Measurements from ENCODE around the gene ST13. TPM values are rescaled to one million over a fixed set of nuclear protein-coding genes. Genes with fewer than 3 reads are reported as not detected.
A peak's percentile ranks its signal among the peaks of the same experiment; 100 is the strongest.

The ST13 gene
- total and polyA plus RNA-seq, 2 of the 4 experiments (the other 2 are of a cell fraction), result 115 to 235 TPM

DNA sequence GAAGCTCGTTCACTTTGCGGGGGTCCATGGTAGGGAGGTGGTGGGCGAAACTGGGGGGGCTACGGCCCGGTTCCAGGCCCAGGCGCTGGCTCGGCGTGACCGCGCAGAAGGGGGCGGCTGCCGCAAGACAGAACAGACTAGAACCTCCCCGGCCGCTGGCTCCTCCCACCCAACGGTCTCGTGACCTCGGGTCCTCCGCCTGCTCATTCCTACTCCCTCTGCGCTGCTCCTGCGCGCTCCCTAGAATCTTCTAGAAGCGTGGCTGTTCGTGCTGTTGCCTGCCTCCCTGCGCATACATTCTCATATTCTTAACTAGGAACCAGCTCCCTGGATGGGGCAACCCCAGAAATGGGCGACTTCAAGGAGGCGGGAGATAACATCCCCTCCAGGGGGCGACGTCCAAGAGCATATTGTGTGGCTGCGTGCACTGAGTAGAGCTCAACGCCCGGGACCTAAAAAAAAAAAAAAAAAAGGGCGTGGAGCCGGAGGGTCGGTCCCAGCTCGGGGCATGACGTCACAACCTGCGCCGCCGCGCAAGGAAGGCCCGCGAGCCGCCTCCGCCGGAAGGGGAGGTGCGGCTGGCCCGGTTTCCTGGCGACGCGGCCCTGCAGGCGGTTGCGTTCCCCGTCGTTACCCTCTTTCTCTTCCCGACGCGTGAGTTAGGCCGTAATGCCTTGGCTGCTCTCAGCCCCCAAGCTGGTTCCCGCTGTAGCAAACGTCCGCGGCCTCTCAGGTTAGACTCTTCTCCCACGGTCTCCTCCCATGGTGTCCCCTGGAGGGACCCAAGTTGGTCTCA lies at the start of gene ST13, which contains the start of gene XPNPEP3 (continued):
- TF ChIP-seq, protein P1, sequence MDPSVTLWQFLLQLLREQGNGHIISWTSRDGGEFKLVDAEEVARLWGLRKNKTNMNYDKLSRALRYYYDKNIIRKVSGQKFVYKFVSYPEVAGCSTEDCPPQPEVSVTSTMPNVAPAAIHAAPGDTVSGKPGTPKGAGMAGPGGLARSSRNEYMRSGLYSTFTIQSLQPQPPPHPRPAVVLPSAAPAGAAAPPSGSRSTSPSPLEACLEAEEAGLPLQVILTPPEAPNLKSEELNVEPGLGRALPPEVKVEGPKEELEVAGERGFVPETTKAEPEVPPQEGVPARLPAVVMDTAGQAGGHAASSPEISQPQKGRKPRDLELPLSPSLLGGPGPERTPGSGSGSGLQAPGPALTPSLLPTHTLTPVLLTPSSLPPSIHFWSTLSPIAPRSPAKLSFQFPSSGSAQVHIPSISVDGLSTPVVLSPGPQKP (IDR thresholded peaks at IDR 0.05; ENCODE audit: borderline replicate concordance, low read depth, low read length), result no peak
- TF ChIP-seq RCOR1 (IDR thresholded peaks at IDR 0.05; ENCODE audit: insufficient replicate concordance, low read length), result no peak
- TF ChIP-seq MAZ (IDR thresholded peaks at IDR 0.05; ENCODE audit: borderline replicate concordance, low read depth, low read length), result peak; percentile 36; the same call in 1 of the 2 replicates

DNA sequence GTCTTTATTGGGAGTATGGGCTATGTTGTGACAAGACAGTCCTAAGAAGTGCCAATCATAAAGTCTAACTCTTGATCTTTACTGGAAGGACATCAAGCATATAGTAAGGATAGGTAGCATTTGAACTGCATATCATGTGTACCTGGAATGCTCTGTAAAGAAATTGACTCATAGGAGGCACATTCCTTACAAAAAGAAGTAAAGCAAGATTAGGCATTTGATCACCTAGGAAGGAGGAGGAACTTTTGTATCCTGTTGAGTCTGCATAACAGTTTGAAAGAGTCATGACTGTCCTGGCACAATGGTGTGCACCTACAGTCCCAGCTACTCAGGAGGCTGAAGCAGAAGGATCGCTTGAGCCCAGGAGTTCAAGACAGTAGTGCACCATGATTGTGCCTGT lies 47.7 kb upstream of the ST13 start:
- no peak overlapping the region for H4K5ac ChIP-seq (ENCODE audit: low read depth, low read length)
- no peak overlapping the region for H3K18ac ChIP-seq (ENCODE audit: low read depth, low read length)
- H3K56ac ChIP-seq (ENCODE audit: extremely low read depth, insufficient read depth, low read length), result no peak overlapping the region
- H4K8ac ChIP-seq (ENCODE audit: low read depth in 2 of 2, low read length in 2 of 2), result no peak overlapping the region
- no peak overlapping the region for H2BK20ac ChIP-seq (ENCODE audit: low read depth, low read length)
- H4K91ac ChIP-seq (ENCODE audit: insufficient read depth, low read depth, low read length), result no peak overlapping the region
- H3K27me3 ChIP-seq (ENCODE audit: control insufficient read depth, insufficient read depth, low read length), result no peaks in the 10 kb centered on the region
- no CpG with 5 or more reads among the region's 1 CpG for WGBS, 2 experiments (ENCODE audit: extremely low coverage in 2 of 2, insufficient read length in 1 of 2)
- no peak overlapping the region for H2BK5ac ChIP-seq (ENCODE audit: low read depth, low read length, poor library complexity, severe bottlenecking)
- no peaks in the 10 kb centered on the region for H3K4me1 ChIP-seq (ENCODE audit: control insufficient read depth, insufficient read depth, low read length)
- H4K20me1 ChIP-seq (ENCODE audit: insufficient read depth, low read length), result no peaks in the 10 kb centered on the region
- in situ Hi-C loops (cut with MboI; ENCODE audit: low sequenced_read_pairs) (no loop called here), dilution Hi-C loops (cut with HindIII; ENCODE audit: low sequenced_read_pairs, unreplicated experiment) (no loop called here), intact Hi-C loops (cut with micrococcal nuclease) (no loop called here)
- peaks cover 0 to 10% of the 10 kb centered on the region in 2 experiments; a peak in 1 of 4 replicates for H3K79me1 ChIP-seq (ENCODE audit: low read depth in 1 of 2, low read length in 2 of 2)
- ChIA-PET POLR2A (ENCODE audit: unreplicated experiment) (no interaction called here), CTCF (no interaction called here)
- no TSS peak for BruUV-seq (replicated peaks)
- H3K4ac ChIP-seq (ENCODE audit: low read depth, low read length), result no peak overlapping the region
- no peak overlapping the region for H2BK120ac ChIP-seq (ENCODE audit: low read depth, low read length)
- H3K27ac ChIP-seq (ENCODE audit: insufficient read depth, low read length), result no peak overlapping the region
- ATAC-seq (ENCODE audit: low read depth), result no peak
- H2AFZ ChIP-seq (replicated peaks; ENCODE audit: low read length, poor library complexity), result no peak overlapping the region
- no peak for DNase-seq
- peaks cover 16% of the 10 kb centered on the region for H3K36me3 ChIP-seq (ENCODE audit: control insufficient read depth, insufficient read depth, low read length)
- no peak overlapping the region for H3K14ac ChIP-seq (replicated peaks; ENCODE audit: low read depth, low read length)
- no peak overlapping the region for H2AK9ac ChIP-seq (replicated peaks; ENCODE audit: low read depth, low read length, poor library complexity)
- no peak overlapping the region for H3K9ac ChIP-seq (ENCODE audit: low read depth, low read length)
- no peaks in the 10 kb centered on the region for H3K9me3 ChIP-seq (ENCODE audit: control insufficient read depth, insufficient read depth, low read length)
- no peak overlapping the region for H3K4me2 ChIP-seq (ENCODE audit: low read depth, low read length)
- H3K9me1 ChIP-seq (ENCODE audit: insufficient read depth, low read length), result peaks cover 3% of the 10 kb centered on the region; the same call in 1 of the 2 replicates
- H3K4me3 ChIP-seq (ENCODE audit: insufficient read depth, low read depth, low read length), result no peak overlapping the region
- H3K23ac ChIP-seq (ENCODE audit: low read depth, low read length), result no peak overlapping the region
- H2BK15ac ChIP-seq (ENCODE audit: low read depth, low read length), result no peak overlapping the region
- no peak overlapping the region for H2AK5ac ChIP-seq (ENCODE audit: low read depth, low read length)
- TF ChIP-seq CHD1 (IDR thresholded peaks at IDR 0.05; ENCODE audit: low read depth, low read length) (no peak), BHLHE40 (IDR thresholded peaks at IDR 0.05; ENCODE audit: low read depth, low read length) (no peak), MAFK (IDR thresholded peaks at IDR 0.05; ENCODE audit: low read depth, low read length) (no peak), NFE2L2 (IDR thresholded peaks at IDR 0.05; ENCODE audit: low read depth, low read length) (no peak), MXI1 (IDR thresholded peaks at IDR 0.05; ENCODE audit: borderline replicate concordance, low read depth, low read length) (no peak), RAD21 (IDR thresholded peaks at IDR 0.05; ENCODE audit: low read length) (no peak), POLR2A (IDR thresholded peaks at IDR 0.05; ENCODE audit: low read depth, low read length) (no peak), FOS (IDR thresholded peaks at IDR 0.05; ENCODE audit: low read depth, low read length) (no peak), RFX5 (IDR thresholded peaks at IDR 0.05; ENCODE audit: low read depth, low read length) (no peak)
- TF ChIP-seq, protein P1 (IDR thresholded peaks at IDR 0.05; ENCODE audit: borderline replicate concordance, low read depth, low read length), result no peak
- TF ChIP-seq, protein P2, sequence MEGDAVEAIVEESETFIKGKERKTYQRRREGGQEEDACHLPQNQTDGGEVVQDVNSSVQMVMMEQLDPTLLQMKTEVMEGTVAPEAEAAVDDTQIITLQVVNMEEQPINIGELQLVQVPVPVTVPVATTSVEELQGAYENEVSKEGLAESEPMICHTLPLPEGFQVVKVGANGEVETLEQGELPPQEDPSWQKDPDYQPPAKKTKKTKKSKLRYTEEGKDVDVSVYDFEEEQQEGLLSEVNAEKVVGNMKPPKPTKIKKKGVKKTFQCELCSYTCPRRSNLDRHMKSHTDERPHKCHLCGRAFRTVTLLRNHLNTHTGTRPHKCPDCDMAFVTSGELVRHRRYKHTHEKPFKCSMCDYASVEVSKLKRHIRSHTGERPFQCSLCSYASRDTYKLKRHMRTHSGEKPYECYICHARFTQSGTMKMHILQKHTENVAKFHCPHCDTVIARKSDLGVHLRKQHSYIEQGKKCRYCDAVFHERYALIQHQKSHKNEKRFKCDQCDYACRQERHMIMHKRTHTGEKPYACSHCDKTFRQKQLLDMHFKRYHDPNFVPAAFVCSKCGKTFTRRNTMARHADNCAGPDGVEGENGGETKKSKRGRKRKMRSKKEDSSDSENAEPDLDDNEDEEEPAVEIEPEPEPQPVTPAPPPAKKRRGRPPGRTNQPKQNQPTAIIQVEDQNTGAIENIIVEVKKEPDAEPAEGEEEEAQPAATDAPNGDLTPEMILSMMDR (conservative IDR thresholded peaks at IDR 0.05; ENCODE audit: low read depth, low read length), result no peak
